GM12878 (cell line): ENCODE results near the gene FBXO27. TPM values are rescaled to one million over a fixed set of nuclear protein-coding genes. Genes with fewer than 3 reads are reported as not detected.

Source experiments
- CBFB ChIP-seq: IDR thresholded peaks from 2 replicates; pipeline ENCODE4 v1.6.1; 2016; ENCODE audit warnings: antibody characterized with exemption, low read depth
- CHD1 ChIP-seq: IDR thresholded peaks from 2 replicates; pipeline ENCODE4 v1.6.1; 2012; ENCODE audit warnings: low read depth, low read length, improper control_type of control experiment
- EGR1 ChIP-seq, 2 experiments: IDR thresholded peaks; 1 replicate in 1 of 2; 2 replicates in 1 of 2; pipeline ENCODE4 v1.6.1; 2011 to 2012; ENCODE audit warnings: low read depth in 2 of 2, low read length in 2 of 2, borderline replicate concordance in 1 of 2, mild to moderate bottlenecking in 1 of 2, moderate library complexity in 1 of 2
- ELK1 ChIP-seq: IDR thresholded peaks from 2 replicates; pipeline ENCODE4 v1.6.1; 2012; ENCODE audit warnings: low read depth, low read length, improper control_type of control experiment
- FOS ChIP-seq: IDR thresholded peaks from 3 replicates; pipeline ENCODE4 v1.6.1; 2011; ENCODE audit warnings: borderline replicate concordance; ENCODE audit not compliant: insufficient read length; ENCODE audit errors: extremely low read depth
- HSF1 ChIP-seq: fragments of 150-350 bp; IDR thresholded peaks from 2 replicates; pipeline ENCODE4 v1.6.1; 2014; ENCODE audit warnings: mild to moderate bottlenecking, low read depth, low read length
- IKZF1 ChIP-seq: fragments of 450-650 bp; conservative IDR thresholded peaks from 2 replicates; pipeline ENCODE4 v1.6.1; 2017; ENCODE audit warnings: antibody characterized with exemption, mild to moderate bottlenecking
- IRF3 ChIP-seq: fragments of 450-650 bp; IDR thresholded peaks from 2 replicates; pipeline ENCODE4 v1.6.1; 2014; ENCODE audit warnings: mild to moderate bottlenecking
- IRF5 ChIP-seq: fragments of 450-650 bp; IDR thresholded peaks from 2 replicates; pipeline ENCODE4 v1.6.1; 2017; ENCODE audit warnings: borderline replicate concordance
- JUNB ChIP-seq: IDR thresholded peaks from 2 replicates; pipeline ENCODE4 v1.6.1; 2016; ENCODE audit warnings: antibody characterized with exemption, mild to moderate bottlenecking
- KDM1A ChIP-seq: fragments of 200-600 bp; sonication (generic); IDR thresholded peaks from 2 replicates; pipeline ENCODE4 v1.6.1; 2016; ENCODE audit warnings: borderline replicate concordance
- MEF2A ChIP-seq: IDR thresholded peaks from 2 replicates; pipeline ENCODE4 v1.6.1; 2011; ENCODE audit warnings: low read depth, mild to moderate bottlenecking, low read length, moderate library complexity; ENCODE audit not compliant: insufficient read depth
- MEF2B ChIP-seq: fragments of 450-650 bp; IDR thresholded peaks from 2 replicates; pipeline ENCODE4 v1.6.1; 2018; ENCODE audit warnings: mild to moderate bottlenecking, moderate library complexity; ENCODE audit not compliant: partially characterized antibody, poor library complexity, severe bottlenecking
- MTA2 ChIP-seq: fragments of 450-650 bp; IDR thresholded peaks from 2 replicates; pipeline ENCODE4 v1.6.1; 2016; ENCODE audit warnings: low read depth, mild to moderate bottlenecking, moderate library complexity
- MTA3 ChIP-seq: IDR thresholded peaks from 2 replicates; pipeline ENCODE4 v1.6.1; 2012; ENCODE audit warnings: low read length, inconsistent platforms, borderline replicate concordance
- PKNOX1 ChIP-seq: fragments of 450-650 bp; IDR thresholded peaks from 2 replicates; pipeline ENCODE4 v1.6.1; 2016; ENCODE audit warnings: mild to moderate bottlenecking
- POLR2AphosphoS2 ChIP-seq: IDR thresholded peaks from 2 replicates; pipeline ENCODE4 v1.6.1; 2011; ENCODE audit warnings: low read depth, mild to moderate bottlenecking, low read length, improper control_type of control experiment, moderate library complexity
- SUPT20H ChIP-seq: IDR thresholded peaks from 2 replicates; pipeline ENCODE4 v1.6.1; 2011; ENCODE audit warnings: low read depth, mild to moderate bottlenecking, low read length, moderate library complexity, borderline replicate concordance; ENCODE audit not compliant: control insufficient read depth
- USF1 ChIP-seq: IDR thresholded peaks from 2 replicates; pipeline ENCODE4 v1.6.1; 2011; ENCODE audit warnings: borderline replicate concordance, low read depth, mild to moderate bottlenecking, moderate library complexity, mixed read lengths, low read length; ENCODE audit not compliant: insufficient read depth; ENCODE audit errors: extremely low read length
- ZBED1 ChIP-seq: IDR thresholded peaks from 2 replicates; pipeline ENCODE4 v1.6.1; 2016; ENCODE audit warnings: borderline replicate concordance
- ZNF24 ChIP-seq: fragments of 450-650 bp; IDR thresholded peaks from 2 replicates; pipeline ENCODE4 v1.6.1; 2017; ENCODE audit warnings: antibody characterized with exemption, mild to moderate bottlenecking
- polyA plus RNA-seq, 11 experiments: library from polyadenylated mRNA; depleted of rRNA in 4 of 11; unstranded in 6 of 11; stranded (reverse) in 5 of 11; fragments of >200 nt; fragmentation: Nextera tagmentation in 4 of 11; fragmentation: Illumina TruSeq in 1 of 11; extraction: Ambion mirVana in 4 of 11; extraction: Trizol in 1 of 11; gene quantifications; 1 replicate in 1 of 11; 2 replicates in 10 of 11; pipeline versions ENCODE4 v1.2.1 to v1.2.3, GENCODE V29; 2011 to 2016; ENCODE audit warnings: inconsistent platforms in 2 of 11, missing spikeins in 2 of 11, low read depth in 1 of 11
- total RNA-seq, 4 experiments: library from RNA; depleted of rRNA in 3 of 4; stranded (reverse); fragments of >200 nt in 3 of 4; fragmentation: Illumina TruSeq in 1 of 4; extraction: Trizol in 1 of 4; gene quantifications; 2 replicates each; pipeline versions ENCODE4 v1.2.1 to v1.2.3, GENCODE V29; 2013 to 2021

The FBXO27 gene
- total and polyA plus RNA-seq, 10 of the 15 experiments (the other 5 are each of a cell fraction or from before 2014, with no cell fraction given): 3.1 to 15.4 (median 7.1) TPM

GRCh38 chr19:38975214-38975860 is 57.0 kb downstream of the FBXO27 start, which contains the start of gene FBXO17 (continued):
- TF ChIP-seq IRF3 (no peak), EGR1 (IDR thresholded peaks at IDR 0.05; ENCODE audit: borderline replicate concordance in 1 of 2, low read depth in 2 of 2, low read length in 2 of 2) (peak in 1 of 2 experiments; percentile 63; a peak in 1 of 3 replicates), MTA2 (no peak), KDM1A (no peak), IKZF1 (peak; percentile 41), MEF2B (no peak), CHD1 (no peak), ZBED1 (no peak), JUNB (no peak), FOS (no peak), ELK1 (no peak), SUPT20H (no peak), PKNOX1 (no peak), MTA3 (no peak), POLR2AphosphoS2 (no peak), ZNF24 (no peak), IRF5 (no peak), USF1 (no peak), HSF1 (no peak), CBFB (no peak), MEF2A (no peak)
